Omental fat pad (tissue), 4 donors: ENCODE data around the gene SLC34A1. TPM values are rescaled to one million over a fixed set of nuclear protein-coding genes. Genes with fewer than 3 reads are reported as not detected.
A peak's percentile ranks its signal among the peaks of the same experiment; 100 is the strongest.

Experiments
- ATAC-seq: fragments of 150-250 bp; one replicate; pipeline ENCODE4 v1.9.1; 2016; ENCODE audit warnings: mild to moderate bottlenecking, moderate library complexity; ENCODE audit not compliant: low FRiP score
- DNase-seq: peaks from one replicate; pipeline ENCODE4 v3.0.0-alpha.2; 2019; ENCODE audit warnings: low spot score
- total RNA-seq, 4 donors: library from RNA; depleted of rRNA; stranded (reverse); fragments of >200 nt; gene quantifications; one replicate each; pipeline ENCODE4 v1.1.0, GENCODE V29; 2016
- TF ChIP-seq, protein P1 (sequence below), 3 donors: fragments of 450-650 bp; IDR thresholded peaks; one replicate each; pipeline ENCODE4 v1.5.1; 2016 to 2017; ENCODE audit warnings: antibody characterized with exemption in 3 of 3, mild to moderate bottlenecking in 3 of 3, moderate library complexity in 2 of 3

SLC34A1 gene
- total RNA-seq, 4 donors from 2014 or later, result not detected

DNA sequence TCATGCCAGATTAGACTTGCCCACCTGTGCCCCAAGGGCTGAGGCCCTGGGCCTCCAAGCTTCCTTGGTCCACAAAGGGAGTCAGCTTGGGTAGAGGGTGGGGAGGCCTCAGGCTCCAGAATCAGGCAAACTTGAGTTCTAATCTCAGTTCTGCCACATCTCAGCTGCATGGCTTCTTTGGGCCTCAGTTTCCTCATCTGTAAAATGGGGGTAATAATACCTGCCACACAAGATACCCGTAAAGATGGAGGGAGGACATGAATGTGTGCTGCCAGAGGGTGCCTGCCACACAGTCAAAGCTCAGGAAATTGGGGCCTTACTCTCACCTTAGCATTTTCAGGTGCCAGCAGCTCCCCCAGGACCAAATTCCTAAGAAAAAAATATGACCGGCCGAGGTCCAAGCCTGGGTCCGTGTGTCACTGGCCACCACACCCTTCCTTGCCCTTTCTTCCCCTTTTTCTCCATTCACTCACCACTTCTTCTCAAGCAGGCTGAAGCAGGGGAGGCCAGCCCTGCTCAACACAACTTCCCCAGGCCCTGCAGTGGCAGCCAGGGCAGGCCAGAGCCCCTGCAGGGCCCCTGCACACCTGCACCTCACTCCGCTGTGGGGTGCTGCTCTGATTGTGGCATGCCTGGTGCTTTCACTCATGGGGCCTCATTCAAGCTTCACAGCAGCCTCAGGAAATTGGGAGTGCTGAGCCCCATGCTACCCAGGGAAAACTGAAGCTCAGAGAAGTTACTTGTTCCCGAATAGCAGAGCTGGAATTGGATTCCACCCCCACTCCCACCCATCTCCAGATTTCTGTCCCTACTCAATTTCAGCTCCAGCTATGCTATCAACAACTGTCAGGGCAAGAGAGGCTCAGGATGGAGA lies 22.6 kb upstream of the SLC34A1 start:
- ATAC-seq (no peak), DNase-seq (no peak)
- TF ChIP-seq, protein P1, sequence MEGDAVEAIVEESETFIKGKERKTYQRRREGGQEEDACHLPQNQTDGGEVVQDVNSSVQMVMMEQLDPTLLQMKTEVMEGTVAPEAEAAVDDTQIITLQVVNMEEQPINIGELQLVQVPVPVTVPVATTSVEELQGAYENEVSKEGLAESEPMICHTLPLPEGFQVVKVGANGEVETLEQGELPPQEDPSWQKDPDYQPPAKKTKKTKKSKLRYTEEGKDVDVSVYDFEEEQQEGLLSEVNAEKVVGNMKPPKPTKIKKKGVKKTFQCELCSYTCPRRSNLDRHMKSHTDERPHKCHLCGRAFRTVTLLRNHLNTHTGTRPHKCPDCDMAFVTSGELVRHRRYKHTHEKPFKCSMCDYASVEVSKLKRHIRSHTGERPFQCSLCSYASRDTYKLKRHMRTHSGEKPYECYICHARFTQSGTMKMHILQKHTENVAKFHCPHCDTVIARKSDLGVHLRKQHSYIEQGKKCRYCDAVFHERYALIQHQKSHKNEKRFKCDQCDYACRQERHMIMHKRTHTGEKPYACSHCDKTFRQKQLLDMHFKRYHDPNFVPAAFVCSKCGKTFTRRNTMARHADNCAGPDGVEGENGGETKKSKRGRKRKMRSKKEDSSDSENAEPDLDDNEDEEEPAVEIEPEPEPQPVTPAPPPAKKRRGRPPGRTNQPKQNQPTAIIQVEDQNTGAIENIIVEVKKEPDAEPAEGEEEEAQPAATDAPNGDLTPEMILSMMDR (IDR thresholded peaks at IDR 0.05), result no peak

DNA sequence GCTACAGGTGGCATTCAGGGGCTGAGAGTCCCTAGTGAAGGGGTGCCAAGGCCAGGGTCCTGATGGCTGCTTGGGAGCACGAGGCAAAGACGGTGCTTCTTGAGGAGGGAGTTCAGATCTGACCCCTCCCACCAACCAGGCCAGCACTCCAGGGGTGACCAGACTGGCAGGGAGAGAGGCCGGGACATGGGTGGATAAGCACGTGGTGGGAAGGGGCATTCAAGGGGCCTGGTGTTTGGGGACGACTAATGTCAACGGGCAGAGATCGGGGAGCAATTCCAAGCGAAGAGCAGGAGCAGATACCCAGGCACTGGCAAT lies 22.0 kb upstream of the SLC34A1 start:
- ATAC-seq (no peak), DNase-seq (no peak)
- TF ChIP-seq, protein P1 (IDR thresholded peaks at IDR 0.05), result no peak

- TF ChIP-seq, protein P1 (IDR thresholded peaks at IDR 0.05), result no peak
- peak; percentile 67 for ATAC-seq
- DNase-seq, result no peak
Observed at GRCh38 chr5:177362610-177363507, 21.4 kb upstream of the SLC34A1 start.

DNA sequence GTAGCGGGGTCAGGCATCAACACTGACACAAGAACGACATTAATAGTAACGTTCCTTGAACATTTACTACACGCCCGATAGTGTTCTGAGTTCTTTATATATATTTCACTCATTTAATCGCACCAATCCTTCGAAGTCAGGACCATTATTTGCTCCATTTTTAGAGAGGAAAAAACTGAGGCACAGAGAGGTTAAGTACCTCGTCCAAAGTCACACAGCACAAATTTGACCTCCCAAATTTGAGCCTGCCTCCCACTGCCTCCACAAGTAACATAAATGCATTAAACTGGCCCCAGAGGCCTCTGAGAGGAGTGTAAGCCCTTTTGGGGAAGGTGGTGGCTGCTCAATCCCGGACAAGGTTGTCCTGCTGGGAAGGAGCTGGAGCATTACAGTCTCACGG lies 20.7 kb upstream of the SLC34A1 start:
- no peak for DNase-seq
- TF ChIP-seq, protein P1 (IDR thresholded peaks at IDR 0.05), result no peak
- ATAC-seq, result no peak

- DNase-seq (no peak), ATAC-seq (no peak)
- TF ChIP-seq, protein P1 (IDR thresholded peaks at IDR 0.05), result no peak
Observed at GRCh38 chr5:177364159-177364962, 19.9 kb upstream of the SLC34A1 start.

DNA sequence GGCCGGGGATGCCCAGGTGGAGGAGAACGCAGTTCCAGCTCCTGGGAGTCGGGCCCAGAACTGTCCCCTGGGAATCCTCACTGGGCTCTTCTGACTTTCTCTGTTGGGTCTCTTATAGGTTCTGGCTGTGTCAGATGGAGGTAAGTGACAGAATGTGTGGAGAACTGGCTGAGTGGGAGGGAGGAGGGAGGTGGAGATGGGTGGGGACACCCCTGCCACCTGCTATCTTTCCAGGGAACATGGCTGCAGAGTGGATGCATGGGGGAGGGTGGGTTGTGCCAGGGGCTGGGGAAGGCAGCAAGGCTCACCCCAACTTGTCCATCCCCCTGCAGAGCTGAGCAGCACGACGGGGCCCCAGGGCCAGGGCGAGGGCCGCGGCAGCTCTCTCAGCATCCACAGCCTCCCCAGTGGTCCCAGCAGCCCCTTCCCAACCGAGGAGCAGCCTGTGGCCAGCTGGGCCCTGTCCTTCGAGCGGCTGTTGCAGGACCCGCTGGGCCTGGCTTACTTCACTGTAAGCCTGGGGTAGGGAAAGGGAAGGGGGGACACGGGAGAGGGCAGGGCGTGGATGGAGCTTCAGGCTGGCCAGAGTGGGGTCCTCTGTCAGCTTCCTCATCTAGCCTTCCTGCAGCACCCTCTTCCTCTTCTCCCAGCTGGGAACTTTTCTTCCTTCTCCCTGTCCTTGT lies 18.2 kb upstream of the SLC34A1 start:
- DNase-seq (no peak), ATAC-seq (no peak)
- TF ChIP-seq, protein P1 (IDR thresholded peaks at IDR 0.05), result no peak
